PC-3 (cell line): ENCODE data around the gene MDGA2.

Source experiments
- CTCF ChIP-seq: fragments of 300-600 bp; sonication (generic); conservative IDR thresholded peaks from 2 replicates; pipeline ENCODE4 v1.5.1; 2017; ENCODE audit warnings: antibody characterized with exemption, low read depth, mild to moderate bottlenecking, low read length
- EZH2 ChIP-seq: fragments of 300-600 bp; sonication (generic); IDR thresholded peaks from one replicate; pipeline ENCODE4 v1.6.1; 2017; ENCODE audit warnings: antibody characterized with exemption, mild to moderate bottlenecking, low read length; ENCODE audit not compliant: unreplicated experiment
- EZH2phosphoT487 ChIP-seq: fragments of 300-600 bp; sonication (generic); IDR thresholded peaks from 2 replicates; pipeline ENCODE4 v1.6.1; 2018; ENCODE audit warnings: mild to moderate bottlenecking, antibody characterized with exemption, low read length, borderline replicate concordance

GRCh38 chr14:46902837-46903236 lies 772.6 kb downstream of the MDGA2 start:
- TF ChIP-seq EZH2 (no peak), CTCF (no peak), EZH2phosphoT487 (no peak)
